MM.1S (cell line): Measurements from ENCODE around the gene LIMCH1.

Source experiments
- DNase-seq: peaks from one replicate; pipeline ENCODE4 v3.0.0-alpha.2; 2015
- H2AFZ ChIP-seq: fragments of 300-600 bp; sonication (generic); 2 replicates; pipeline ENCODE4 v1.6.0; 2016; ENCODE audit warnings: antibody characterized with exemption, low read length
- H3F3A ChIP-seq: fragments of 300-600 bp; sonication (generic); 2 replicates; pipeline ENCODE4 v1.6.1; 2016; ENCODE audit warnings: mild to moderate bottlenecking, antibody characterized with exemption, low read length, moderate library complexity, mixed read lengths; ENCODE audit not compliant: insufficient read depth
- H3K27ac ChIP-seq: fragments of 300-600 bp; sonication (generic); 2 replicates; pipeline ENCODE4 v1.5.1; 2016; ENCODE audit warnings: mild to moderate bottlenecking, low read length
- H3K27me3 ChIP-seq: fragments of 300-600 bp; sonication (generic); replicated peaks from 2 replicates; pipeline ENCODE4 v1.6.0; 2016; ENCODE audit warnings: low read length; ENCODE audit not compliant: insufficient read depth
- H3K36me3 ChIP-seq: fragments of 300-600 bp; sonication (generic); replicated peaks from 2 replicates; pipeline ENCODE4 v1.6.1; 2016; ENCODE audit warnings: mild to moderate bottlenecking, low read length, mixed read lengths; ENCODE audit not compliant: insufficient read depth
- H3K4me1 ChIP-seq: fragments of 300-600 bp; sonication (generic); 2 replicates; pipeline ENCODE4 v1.6.1; 2016; ENCODE audit warnings: low read length, mixed read lengths
- H3K4me2 ChIP-seq: fragments of 300-600 bp; sonication (generic); 2 replicates; pipeline ENCODE4 v1.6.0; 2016; ENCODE audit warnings: low read depth, low read length
- H3K4me3 ChIP-seq: fragments of 300-600 bp; sonication (generic); 2 replicates; pipeline ENCODE4 v1.5.1; 2016; ENCODE audit warnings: low read length, mixed read lengths
- H3K79me2 ChIP-seq: fragments of 300-600 bp; sonication (generic); 2 replicates; pipeline ENCODE4 v1.6.1; 2016; ENCODE audit warnings: mixed run types, low read length, mixed read lengths
- H3K9ac ChIP-seq: fragments of 300-600 bp; sonication (generic); 2 replicates; pipeline ENCODE4 v1.6.1; 2016; ENCODE audit warnings: low read length, mixed read lengths
- H3K9me2 ChIP-seq: fragments of 300-600 bp; sonication (generic); replicated peaks from 2 replicates; pipeline ENCODE4 v1.6.1; 2016; ENCODE audit warnings: mild to moderate bottlenecking, low read length, mixed read lengths; ENCODE audit not compliant: insufficient read depth
- H3K9me3 ChIP-seq: fragments of 300-600 bp; sonication (generic); replicated peaks from 2 replicates; pipeline ENCODE4 v1.6.1; 2016; ENCODE audit warnings: mild to moderate bottlenecking, low read length, mixed read lengths; ENCODE audit not compliant: insufficient read depth
- H4K20me1 ChIP-seq: fragments of 300-600 bp; sonication (generic); 2 replicates; pipeline ENCODE4 v1.6.1; 2016; ENCODE audit warnings: mild to moderate bottlenecking, low read length, moderate library complexity, mixed read lengths; ENCODE audit not compliant: insufficient read depth
- EZH2 ChIP-seq: fragments of 300-600 bp; sonication (generic); optimal IDR thresholded peaks from 2 replicates; pipeline ENCODE3; 2017; ENCODE audit warnings: low read depth, mild to moderate bottlenecking, antibody characterized with exemption, low read length, mixed read lengths
- EZH2phosphoT487 ChIP-seq: fragments of 300-600 bp; sonication (generic); IDR thresholded peaks from 2 replicates; pipeline ENCODE4 v1.6.1; 2018; ENCODE audit warnings: antibody characterized with exemption, low read length
- TF ChIP-seq, protein P1 (sequence below): fragments of 300-600 bp; sonication (generic); IDR thresholded peaks from 2 replicates; pipeline ENCODE4 v1.5.1; 2016; ENCODE audit warnings: antibody characterized with exemption, low read length, mixed read lengths

The LIMCH1 gene

GRCh38 chr4:41692717-41693345 lies 154.9 kb downstream of the LIMCH1 start:
- H3K4me2 ChIP-seq = peak overlapping the region; percentile 38

GRCh38 chr4:41693629-41694028 lies 155.7 kb downstream of the LIMCH1 start:
- Histone ChIP-seq H3K4me2 (no peak overlapping the region), H3K9me2 (no peaks in the 10 kb centered on the region), H3K9ac (no peak overlapping the region), H4K20me1 (no peaks in the 10 kb centered on the region), H3K27me3 (no peaks in the 10 kb centered on the region), H3K9me3 (no peaks in the 10 kb centered on the region), H3K27ac (no peak overlapping the region), H3K36me3 (no peaks in the 10 kb centered on the region), H3F3A (no peaks in the 10 kb centered on the region), H3K4me1 (no peaks in the 10 kb centered on the region), H3K4me3 (no peak overlapping the region), H2AFZ (no peak overlapping the region), H3K79me2 (no peaks in the 10 kb centered on the region)
- DNase-seq = peak; percentile 55
- no peak for TF ChIP-seq EZH2phosphoT487
- TF ChIP-seq, protein P1, sequence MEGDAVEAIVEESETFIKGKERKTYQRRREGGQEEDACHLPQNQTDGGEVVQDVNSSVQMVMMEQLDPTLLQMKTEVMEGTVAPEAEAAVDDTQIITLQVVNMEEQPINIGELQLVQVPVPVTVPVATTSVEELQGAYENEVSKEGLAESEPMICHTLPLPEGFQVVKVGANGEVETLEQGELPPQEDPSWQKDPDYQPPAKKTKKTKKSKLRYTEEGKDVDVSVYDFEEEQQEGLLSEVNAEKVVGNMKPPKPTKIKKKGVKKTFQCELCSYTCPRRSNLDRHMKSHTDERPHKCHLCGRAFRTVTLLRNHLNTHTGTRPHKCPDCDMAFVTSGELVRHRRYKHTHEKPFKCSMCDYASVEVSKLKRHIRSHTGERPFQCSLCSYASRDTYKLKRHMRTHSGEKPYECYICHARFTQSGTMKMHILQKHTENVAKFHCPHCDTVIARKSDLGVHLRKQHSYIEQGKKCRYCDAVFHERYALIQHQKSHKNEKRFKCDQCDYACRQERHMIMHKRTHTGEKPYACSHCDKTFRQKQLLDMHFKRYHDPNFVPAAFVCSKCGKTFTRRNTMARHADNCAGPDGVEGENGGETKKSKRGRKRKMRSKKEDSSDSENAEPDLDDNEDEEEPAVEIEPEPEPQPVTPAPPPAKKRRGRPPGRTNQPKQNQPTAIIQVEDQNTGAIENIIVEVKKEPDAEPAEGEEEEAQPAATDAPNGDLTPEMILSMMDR = peak; percentile 59

More at GRCh38 chr4:41692717-41693345, 154.9 kb downstream of the LIMCH1 start:
- no peaks in the 10 kb centered on the region for H3K9me3 ChIP-seq
- no peaks in the 10 kb centered on the region for H3K9me2 ChIP-seq
- TF ChIP-seq, protein P1 = peak; percentile 93
- TF ChIP-seq EZH2 = no peak
- H4K20me1 ChIP-seq = no peaks in the 10 kb centered on the region
- no peaks in the 10 kb centered on the region for H3F3A ChIP-seq
- H3K4me3 ChIP-seq = peak overlapping the region; percentile 16; the same call in 1 of the 2 replicates
- peak; percentile 50 for DNase-seq
- peak overlapping the region; percentile 26 for H2AFZ ChIP-seq
- no peak overlapping the region; the same call in 1 of the 2 replicates for H3K9ac ChIP-seq
- no peaks in the 10 kb centered on the region for H3K27me3 ChIP-seq
- no peaks in the 10 kb centered on the region for H3K79me2 ChIP-seq
- no peak overlapping the region for H3K27ac ChIP-seq
- no peaks in the 10 kb centered on the region for H3K4me1 ChIP-seq
- no peaks in the 10 kb centered on the region for H3K36me3 ChIP-seq

- H3F3A ChIP-seq = no peaks in the 10 kb centered on the region
- H3K9me2 ChIP-seq = no peaks in the 10 kb centered on the region
- H3K27me3 ChIP-seq = no peaks in the 10 kb centered on the region
- TF ChIP-seq EZH2 (no peak), EZH2phosphoT487 (no peak)
- TF ChIP-seq, protein P1 = no peak
- H3K4me3 ChIP-seq = no peak overlapping the region
- H4K20me1 ChIP-seq = no peaks in the 10 kb centered on the region
- no peak for DNase-seq
- H3K4me1 ChIP-seq = no peaks in the 10 kb centered on the region
- H3K4me2 ChIP-seq = no peak overlapping the region
- no peaks in the 10 kb centered on the region for H3K9me3 ChIP-seq
- H3K9ac ChIP-seq = no peak overlapping the region
- H2AFZ ChIP-seq = no peak overlapping the region
- no peaks in the 10 kb centered on the region for H3K79me2 ChIP-seq
- H3K36me3 ChIP-seq = no peaks in the 10 kb centered on the region
- no peak overlapping the region for H3K27ac ChIP-seq
Observed at GRCh38 chr4:41696131-41696530, 158.2 kb downstream of the LIMCH1 start.
